ENCODE data around the gene ADCY9.

GRCh38 chr16:4083347-4083870 lies 32.8 kb downstream of the ADCY9 start:
- no peak for TF ChIP-seq POLR2A (IDR thresholded peaks at IDR 0.05; ENCODE audit: borderline replicate concordance, extremely low read depth, insufficient read depth, insufficient read length)
- TF ChIP-seq JUND (IDR thresholded peaks at IDR 0.05) = no peak
- no peak for TF ChIP-seq EZH2 (IDR thresholded peaks at IDR 0.05)
- no peak for TF ChIP-seq CTCF (IDR thresholded peaks at IDR 0.05 in 2 of 3, conservative IDR thresholded peaks at IDR 0.05 in 1 of 3; ENCODE audit: borderline replicate concordance in 1 of 3, insufficient read depth in 1 of 3, low read depth in 2 of 3, low read length in 2 of 3)
- TF ChIP-seq ATF3 (IDR thresholded peaks at IDR 0.05) = no peak
- no peak for TF ChIP-seq MAX (IDR thresholded peaks at IDR 0.05)
- no peak for TF ChIP-seq POLR2AphosphoS5 (IDR thresholded peaks at IDR 0.05; ENCODE audit: low read depth, low read length)
- TF ChIP-seq EGR1 (IDR thresholded peaks at IDR 0.05; ENCODE audit: low read depth) = no peak
- TF ChIP-seq ZFX (IDR thresholded peaks at IDR 0.05) = no peak
- TF ChIP-seq SP1 (IDR thresholded peaks at IDR 0.05; ENCODE audit: low read depth) = no peak
- no peak for TF ChIP-seq REST (IDR thresholded peaks at IDR 0.05; ENCODE audit: low read depth)
- TF ChIP-seq SIN3A (IDR thresholded peaks at IDR 0.05; ENCODE audit: low read depth) = no peak

Data from HCT116 (cell line).